Smooth muscle cell of the pulmonary artery (primary cell): ENCODE data around the gene BAD. TPM values are rescaled to one million over a fixed set of nuclear protein-coding genes. Genes with fewer than 3 reads are reported as not detected.

Experiments
- total RNA-seq: library from RNA; depleted of rRNA; stranded (reverse); fragments of >200 nt; gene quantifications from 2 replicates; pipeline ENCODE4 v1.2.3, GENCODE V29; 2014

BAD gene
- 52.2 and 56.6 TPM in 2 replicates for total RNA-seq

GRCh38 chr11:64284048-64284961 lies at the start of gene BAD:
Gene BAD (minus strand): TSS chr11:64284665. CDS start chr11:64284368, 297 bp downstream.

GRCh38 chr11:64317961-64318765 lies 33.7 kb upstream of the BAD start, which contains the start of gene PRDX5:
Gene PRDX5 (plus strand): TSS chr11:64318121. CDS start chr11:64318216, 95 bp downstream.

GRCh38 chr11:64317325-64317960 lies 33.0 kb upstream of the BAD start, which contains the start of gene TRMT112:
Gene TRMT112 (minus strand): TSS chr11:64317559. CDS start chr11:64317526, 33 bp downstream.

GRCh38 chr11:64305075-64305690 lies 20.7 kb upstream of the BAD start, which contains the start of gene ESRRA:
Gene ESRRA (plus strand): TSS chr11:64305524. CDS start chr11:64307180, 1,656 bp downstream.

GRCh38 chr11:64299847-64300648 lies 15.6 kb upstream of the BAD start, which contains the start of gene CATSPERZ:
Gene CATSPERZ (plus strand): TSS chr11:64300358. CDS start chr11:64300411, 53 bp downstream.

GRCh38 chr11:64291262-64291751 lies 6.8 kb upstream of the BAD start, which contains the start of gene KCNK4:
Gene KCNK4 (plus strand): TSS chr11:64291302. CDS start chr11:64293019, 1,717 bp downstream.

GRCh38 chr11:64284962-64285884 lies 758 bp upstream of the BAD start, which contains the start of gene GPR137:
Gene GPR137 (plus strand): TSS chr11:64285848. CDS start chr11:64286525, 677 bp downstream.

GRCh38 chr11:64251016-64251752 lies 33.3 kb downstream of the BAD start, which contains the start of gene PLCB3:
Gene PLCB3 (plus strand): TSS chr11:64251530. CDS start chr11:64251650, 120 bp downstream.

GRCh38 chr11:64246871-64247728 lies 37.4 kb downstream of the BAD start, which contains the start of gene PPP1R14B:
Gene PPP1R14B (minus strand): TSS chr11:64246943. CDS start chr11:64246673, 270 bp downstream.

GRCh38 chr11:64240435-64241240 lies 43.8 kb downstream of the BAD start, which contains the start of gene FKBP2:
Gene FKBP2 (plus strand): TSS chr11:64241095. CDS start chr11:64242388, 1,293 bp downstream.

GRCh38 chr11:64233913-64234586 lies 50.4 kb downstream of the BAD start, which contains the start of gene VEGFB:
Gene VEGFB (plus strand): TSS chr11:64234584. CDS start chr11:64234834, 250 bp downstream.

GRCh38 chr11:64230171-64230984 lies 54.1 kb downstream of the BAD start, which contains the start of gene DNAJC4:
Gene DNAJC4 (plus strand): TSS chr11:64230548. CDS start chr11:64230855, 307 bp downstream.

GRCh38 chr11:64225608-64226506 lies 58.6 kb downstream of the BAD start, which contains the start of the genes NUDT22 and TRPT1:
Gene NUDT22 (plus strand): TSS chr11:64226274. CDS start chr11:64226653, 379 bp downstream.
Gene TRPT1 (minus strand): TSS chr11:64226186. CDS start chr11:64225860, 326 bp downstream.

